Nephron (organoid): ENCODE measurements around the gene RFX3.

Experiments used
- H3K27ac Mint-ChIP-seq, 3 experiments: 2 replicates each; pipeline ENCODE4 v1.8.0; 2020; ENCODE audit warnings: mixed read lengths in 3 of 3, mild to moderate bottlenecking in 2 of 3, moderate library complexity in 1 of 3
- H3K27me3 Mint-ChIP-seq: 2 replicates; pipeline ENCODE4 v1.8.0; 2021; ENCODE audit warnings: low read depth, mild to moderate bottlenecking, moderate library complexity, mixed read lengths
- H3K36me3 Mint-ChIP-seq: 2 replicates; pipeline ENCODE4 v1.8.0; 2020; ENCODE audit warnings: low read depth, mixed read lengths
- H3K4me1 Mint-ChIP-seq: 2 replicates; pipeline ENCODE4 v1.8.0; 2020; ENCODE audit warnings: mixed read lengths
- H3K4me3 Mint-ChIP-seq, 3 experiments: 2 replicates each; pipeline ENCODE4 v1.8.0; 2020; ENCODE audit warnings: mild to moderate bottlenecking in 3 of 3, mixed read lengths in 3 of 3, moderate library complexity in 2 of 3
- H3K9me3 Mint-ChIP-seq: 2 replicates; pipeline ENCODE4 v1.8.0; 2020; ENCODE audit warnings: mixed read lengths
- CTCF ChIP-seq, 3 experiments: fragments of 200-600 bp; sonication (generic); IDR thresholded peaks; one replicate each; pipeline ENCODE4 v1.5.0; 2021; ENCODE audit warnings: antibody characterized with exemption in 3 of 3; ENCODE audit not compliant: unreplicated experiment in 3 of 3

The RFX3 gene

GRCh38 chr9:3251309-3251708 is 274.5 kb downstream of the RFX3 start:
- Mint-ChIP-seq H3K27me3 (no peaks in the 10 kb centered on the region), H3K9me3 (no peaks in the 10 kb centered on the region), H3K27ac (no peak overlapping the region), H3K36me3 (peaks cover 51% of the 10 kb centered on the region), H3K4me3 (no peak overlapping the region), H3K4me1 (no peaks in the 10 kb centered on the region)
- TF ChIP-seq CTCF (IDR thresholded peaks at IDR 0.05; ENCODE audit: unreplicated experiment in 3 of 3): no peak

- Mint-ChIP-seq H3K27ac (no peak overlapping the region), H3K27me3 (no peaks in the 10 kb centered on the region), H3K9me3 (no peaks in the 10 kb centered on the region), H3K36me3 (peaks cover 50% of the 10 kb centered on the region), H3K4me1 (no peaks in the 10 kb centered on the region), H3K4me3 (no peak overlapping the region)
- TF ChIP-seq CTCF (IDR thresholded peaks at IDR 0.05; ENCODE audit: unreplicated experiment in 3 of 3): no peak
Observed at GRCh38 chr9:3250741-3251140, 275.1 kb downstream of the RFX3 start.

- H3K36me3 Mint-ChIP-seq: peaks cover 35% of the 10 kb centered on the region
- no peak for TF ChIP-seq CTCF (IDR thresholded peaks at IDR 0.05; ENCODE audit: unreplicated experiment in 3 of 3)
Observed at GRCh38 chr9:3247211-3247610, 278.6 kb downstream of the RFX3 start.

GRCh38 chr9:3246241-3246640 is 279.6 kb downstream of the RFX3 start:
- Mint-ChIP-seq H3K27ac (no peak overlapping the region), H3K4me1 (peaks cover 2% of the 10 kb centered on the region), H3K36me3 (peaks cover 29% of the 10 kb centered on the region), H3K9me3 (no peaks in the 10 kb centered on the region), H3K4me3 (no peak overlapping the region), H3K27me3 (no peaks in the 10 kb centered on the region)
- no peak for TF ChIP-seq CTCF (IDR thresholded peaks at IDR 0.05; ENCODE audit: unreplicated experiment in 3 of 3)

More at GRCh38 chr9:3247211-3247610, 278.6 kb downstream of the RFX3 start:
- H3K4me3 Mint-ChIP-seq: no peak overlapping the region
- no peak overlapping the region for H3K27ac Mint-ChIP-seq
- H3K9me3 Mint-ChIP-seq: no peaks in the 10 kb centered on the region
- H3K4me1 Mint-ChIP-seq: no peaks in the 10 kb centered on the region
- no peaks in the 10 kb centered on the region for H3K27me3 Mint-ChIP-seq

GRCh38 chr9:3244963-3245653 is 280.7 kb downstream of the RFX3 start:
- Mint-ChIP-seq H3K4me3 (no peak overlapping the region), H3K27me3 (no peaks in the 10 kb centered on the region), H3K4me1 (peaks cover 5% of the 10 kb centered on the region), H3K27ac (no peak overlapping the region), H3K9me3 (no peaks in the 10 kb centered on the region), H3K36me3 (peaks cover 22% of the 10 kb centered on the region)
- no peak for TF ChIP-seq CTCF (IDR thresholded peaks at IDR 0.05; ENCODE audit: unreplicated experiment in 3 of 3)

GRCh38 chr9:3243683-3244082 is 282.1 kb downstream of the RFX3 start:
- Mint-ChIP-seq H3K4me1 (peaks cover 5% of the 10 kb centered on the region), H3K36me3 (peaks cover 22% of the 10 kb centered on the region), H3K27me3 (no peaks in the 10 kb centered on the region), H3K27ac (no peak overlapping the region), H3K4me3 (no peak overlapping the region), H3K9me3 (no peaks in the 10 kb centered on the region)
- TF ChIP-seq CTCF (IDR thresholded peaks at IDR 0.05; ENCODE audit: unreplicated experiment in 3 of 3): no peak
